NCI-H2227 (cell line): ENCODE measurements around the gene C16orf74.
A peak's percentile ranks its signal among the peaks of the same experiment; 100 is the strongest.

Experiments
- DNase-seq: peaks from one replicate; lab custom pipeline; 2025; ENCODE audit not compliant: unreplicated experiment; lab: John Stamatoyannopoulos, UW

The C16orf74 gene

DNA sequence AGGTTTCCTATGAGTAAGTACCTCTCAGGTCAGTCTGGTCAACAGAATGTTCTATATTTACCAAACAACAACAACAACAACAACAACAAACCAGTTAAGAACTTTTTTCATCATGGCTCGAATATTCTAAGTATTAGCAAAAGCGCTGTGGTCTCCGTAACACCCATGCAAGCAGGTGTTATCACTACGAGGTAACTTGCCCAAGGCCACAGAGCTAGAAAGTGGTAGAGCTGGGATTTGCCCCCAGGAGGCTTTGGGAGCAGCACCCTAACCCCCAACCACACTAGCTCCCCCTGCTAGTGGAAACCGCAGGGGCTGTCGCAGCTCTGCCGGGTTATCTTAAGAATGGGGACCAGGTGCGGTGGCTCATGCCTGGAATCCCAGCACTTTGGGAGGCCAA, 23.9 kb upstream of the C16orf74 start:
- no peak for DNase-seq

GRCh38 chr16:85774136-85774535, 23.2 kb upstream of the C16orf74 start:
- no peak for DNase-seq

- no peak for DNase-seq
These were observed 22.1 kb upstream of the C16orf74 start for GRCh38 chr16:85773044-85773443.

DNA sequence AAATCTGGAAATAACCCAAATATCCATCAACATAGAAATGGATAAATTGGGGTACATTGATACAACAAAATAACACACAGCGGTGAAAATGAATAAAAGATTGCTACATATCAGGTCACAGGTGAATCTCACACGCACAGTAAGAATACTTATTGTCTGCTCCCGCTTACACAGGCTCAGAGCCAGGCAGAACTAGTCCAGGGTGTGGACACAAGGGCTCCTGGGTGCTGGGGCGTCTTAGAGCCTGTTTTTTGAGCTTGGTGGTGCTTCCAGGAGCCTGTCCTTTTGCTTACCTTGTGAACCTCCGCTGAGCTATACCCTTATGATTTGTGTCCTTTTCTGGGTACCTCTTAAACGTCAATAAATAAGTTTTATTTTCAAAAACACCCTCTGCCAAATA, 19.8 kb upstream of the C16orf74 start:
- no peak for DNase-seq

DNA sequence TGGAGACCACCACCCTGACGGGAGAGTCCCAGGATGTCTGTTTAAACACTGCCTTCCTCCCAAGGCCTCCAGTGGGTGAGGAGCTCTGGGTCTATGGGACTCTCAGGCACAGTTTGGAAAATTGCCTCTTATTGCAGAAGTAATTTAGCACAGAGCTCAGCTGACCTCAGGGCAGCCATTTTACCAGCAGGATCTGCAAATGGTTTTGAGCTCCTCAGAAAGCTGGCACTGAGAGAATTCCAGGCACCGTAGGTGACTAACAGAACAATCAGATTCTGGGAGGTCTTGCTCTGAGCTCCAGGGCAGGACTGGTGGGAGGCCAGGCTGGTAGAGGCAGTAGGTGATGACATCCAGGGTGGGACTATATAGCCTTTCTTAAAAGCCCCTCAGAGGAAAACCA, 17.3 kb upstream of the C16orf74 start:
- DNase-seq, result peak; percentile 54

- no peak for DNase-seq
These were observed 16.6 kb upstream of the C16orf74 start for GRCh38 chr16:85767531-85767930.

- no peak for DNase-seq
These were observed 14.9 kb upstream of the C16orf74 start for GRCh38 chr16:85765767-85766166.

DNA sequence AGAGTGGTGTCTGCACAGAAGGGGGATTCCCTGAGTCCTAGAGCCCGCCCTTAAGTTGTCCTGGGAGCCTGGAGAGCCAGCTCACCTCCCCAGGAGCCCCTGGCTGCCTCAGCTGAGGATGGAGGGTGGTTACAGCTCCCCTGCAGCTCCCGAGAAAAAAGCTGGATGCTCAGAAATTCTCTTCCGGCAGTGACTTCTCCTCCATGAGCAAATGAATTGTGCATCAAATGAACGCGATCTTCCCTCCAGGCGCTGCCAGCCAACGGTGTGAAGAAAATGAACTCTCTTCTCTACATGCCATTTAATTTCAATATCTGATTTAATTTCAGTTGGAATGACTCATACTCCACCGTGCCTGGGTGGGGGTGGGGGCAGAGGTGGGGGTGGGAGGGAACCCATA, 14.3 kb upstream of the C16orf74 start:
- no peak for DNase-seq

DNA sequence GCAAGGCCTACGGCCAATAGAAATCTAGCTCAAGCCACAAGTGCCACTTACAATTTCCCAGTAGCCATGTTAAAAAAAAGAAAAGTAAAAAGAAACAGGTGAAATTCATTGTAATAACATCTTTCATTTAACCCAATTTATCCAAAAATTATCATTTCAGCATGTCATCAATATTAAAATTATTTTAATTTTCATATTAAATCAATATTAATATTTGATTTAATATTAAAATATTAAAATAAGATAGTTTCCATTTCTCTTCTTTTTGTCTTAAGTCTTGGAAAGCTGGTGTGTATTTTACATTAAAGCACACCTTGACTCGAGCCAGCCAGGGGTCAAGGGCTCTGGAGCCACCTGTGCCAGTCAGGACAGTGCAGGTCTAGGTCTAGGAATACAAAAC, 12.7 kb upstream of the C16orf74 start:
- no peak for DNase-seq

DNA sequence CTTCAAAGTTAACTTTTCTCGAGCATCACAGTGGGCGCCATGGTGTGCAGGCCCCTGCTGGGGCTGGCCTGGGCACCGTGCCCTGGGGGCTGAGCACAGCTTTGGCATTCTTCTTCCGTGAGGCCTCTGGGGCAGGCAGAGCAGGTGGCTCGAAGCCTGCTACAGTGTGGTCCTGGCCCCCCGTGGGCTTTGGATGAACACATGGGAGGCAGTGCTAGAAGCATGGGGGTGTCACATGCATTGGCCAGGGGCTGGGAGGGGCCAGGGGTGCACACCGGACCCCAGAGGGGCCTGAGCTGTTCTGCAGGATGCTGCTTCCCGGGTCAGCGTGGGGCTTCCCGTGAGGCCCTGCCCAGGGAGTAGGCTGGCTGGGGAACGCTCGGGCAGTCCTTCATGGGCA, 12.1 kb upstream of the C16orf74 start:
- no peak for DNase-seq

DNA sequence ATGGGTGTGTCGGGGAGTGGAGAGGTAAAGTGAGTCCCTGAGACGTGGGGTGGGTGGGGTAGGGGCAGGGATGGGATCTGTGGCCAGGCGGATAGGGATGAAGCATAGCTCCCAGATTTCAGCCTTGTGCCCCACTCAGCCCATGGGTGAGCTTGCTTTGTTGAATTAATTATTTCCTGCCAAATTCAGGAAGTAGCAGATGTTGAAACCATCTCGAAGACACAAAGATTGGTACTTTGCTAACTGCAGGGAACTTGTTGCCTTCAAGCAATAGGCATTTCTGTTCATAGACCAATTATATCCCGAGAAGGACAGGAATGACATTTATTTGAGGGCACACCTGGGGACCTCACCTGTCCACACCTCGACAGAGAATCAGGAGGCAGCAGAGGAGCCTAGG, 11.0 kb upstream of the C16orf74 start:
- no peak for DNase-seq

GRCh38 chr16:85759631-85760419, 8.9 kb upstream of the C16orf74 start:
- DNase-seq, result no peak

- DNase-seq, result no peak
These were observed 8.2 kb upstream of the C16orf74 start for GRCh38 chr16:85759136-85759535.

DNA sequence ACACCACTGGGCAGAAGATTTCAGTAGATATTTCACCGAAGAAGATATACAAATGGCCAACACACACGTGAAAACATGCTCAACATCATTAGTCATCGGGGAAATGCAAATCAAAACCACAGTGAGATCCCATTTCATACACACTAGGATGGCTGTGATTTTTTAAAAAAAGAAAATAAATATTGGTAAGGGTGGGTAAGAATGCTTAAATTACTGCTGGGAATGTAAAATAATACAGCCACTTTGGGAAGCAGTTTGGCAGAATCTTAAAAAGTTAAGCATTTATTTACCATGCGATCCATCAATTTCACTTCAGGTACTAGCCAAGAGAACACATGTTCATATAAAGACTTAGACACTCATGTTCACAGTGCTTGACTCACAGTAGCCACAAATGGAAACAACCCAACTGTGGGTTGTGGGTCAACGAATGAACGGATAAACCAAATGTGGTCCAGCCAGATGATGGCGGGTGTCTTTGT, 6.5 kb upstream of the C16orf74 start:
- DNase-seq, result no peak

GRCh38 chr16:85755929-85756768, 5.3 kb upstream of the C16orf74 start:
- no peak for DNase-seq

DNA sequence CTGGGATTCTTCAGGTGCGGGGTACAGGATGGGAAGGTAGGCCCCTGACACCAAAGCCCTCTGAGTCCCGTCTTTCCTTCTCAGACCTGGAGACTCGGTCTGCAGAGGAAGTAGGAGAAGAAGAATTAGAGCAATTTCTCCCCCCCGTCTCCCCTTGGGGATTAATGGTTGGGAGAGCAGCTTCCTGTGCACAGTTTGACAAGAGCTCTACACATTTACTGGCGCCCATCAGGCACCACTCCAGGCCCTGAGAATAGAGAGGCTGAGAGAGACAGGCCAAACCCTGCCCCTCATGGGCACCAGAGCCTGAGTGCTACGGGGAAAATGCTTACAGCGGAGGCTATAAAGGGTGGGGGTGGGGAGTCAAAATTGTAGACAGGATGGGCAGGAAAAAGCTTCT, 3.5 kb upstream of the C16orf74 start:
- DNase-seq, result no peak

GRCh38 chr16:85753976-85754375, 3.1 kb upstream of the C16orf74 start:
- no peak for DNase-seq

- DNase-seq, result no peak
These were observed 2.7 kb upstream of the C16orf74 start for GRCh38 chr16:85753559-85753958.

- DNase-seq, result peak; percentile 41
These were observed 1.9 kb upstream of the C16orf74 start for GRCh38 chr16:85752511-85753420.

DNA sequence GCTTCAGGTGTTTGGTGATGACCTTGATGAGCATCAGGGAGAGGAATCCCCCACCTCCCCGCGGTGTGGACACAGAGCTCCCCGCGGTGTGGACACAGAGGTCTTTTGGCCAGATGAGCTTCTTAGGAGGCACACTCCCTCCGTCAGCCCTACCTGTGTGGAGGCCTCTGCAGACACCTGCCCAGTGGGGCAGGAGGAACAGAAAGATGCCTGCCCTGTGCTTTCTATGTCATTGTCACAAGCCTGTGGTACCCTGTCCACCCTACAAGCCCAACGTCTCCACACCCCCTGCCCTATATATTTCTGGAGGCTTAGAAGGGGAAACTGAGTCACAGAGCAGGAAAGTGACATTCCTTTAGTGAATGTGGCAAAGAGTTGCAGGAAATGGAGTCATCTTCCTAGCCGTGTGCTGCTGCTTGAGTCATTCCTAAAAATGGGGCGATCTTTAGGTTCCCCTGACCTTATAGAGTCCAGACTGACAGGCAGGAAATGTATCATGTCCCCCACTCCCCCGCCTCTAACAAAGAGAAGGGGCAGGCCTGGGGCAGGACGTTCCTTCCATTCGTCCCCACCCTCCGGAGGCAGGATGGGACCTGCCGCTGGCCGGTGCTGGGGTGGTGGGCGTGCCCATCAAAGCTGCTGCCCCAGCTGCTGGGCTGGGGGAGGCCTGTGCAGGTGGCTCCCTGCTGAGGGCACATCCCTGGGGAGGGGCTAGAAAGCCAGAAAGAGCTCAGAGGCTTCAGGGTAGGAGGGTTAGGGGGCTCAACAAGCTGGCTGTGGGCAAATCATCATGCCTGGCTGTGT, 1.0 kb upstream of the C16orf74 start:
- DNase-seq, result no peak
